Karpas-422 (cell line): ENCODE results near the gene CCL4L2. TPM values are rescaled to one million over a fixed set of nuclear protein-coding genes. Genes with fewer than 3 reads are reported as not detected.
"Not testable (repeated sequence)": the region's sequence is repeated elsewhere in the genome, so short reads cannot be mapped to it uniquely, and the experiment has no call there.

Experiments
- DNase-seq: peaks from one replicate; pipeline ENCODE4 v3.0.0-alpha.2; 2015
- H2AFZ ChIP-seq: fragments of 200-600 bp; sonication (generic); 2 replicates; pipeline ENCODE4 v1.6.1; 2014; ENCODE audit warnings: antibody characterized with exemption, low read length, mixed read lengths
- H3K27ac ChIP-seq: fragments of 200-600 bp; sonication (generic); 2 replicates; pipeline ENCODE4 v1.5.1; 2014; ENCODE audit warnings: mild to moderate bottlenecking, low read length, moderate library complexity
- H3K27me3 ChIP-seq: fragments of 200-600 bp; sonication (generic); 2 replicates; pipeline ENCODE4 v1.6.1; 2014; ENCODE audit warnings: low read length, mixed read lengths
- H3K36me3 ChIP-seq: fragments of 200-600 bp; sonication (generic); 2 replicates; pipeline ENCODE4 v1.6.1; 2014; ENCODE audit warnings: low read length, mixed read lengths; ENCODE audit not compliant: insufficient read depth
- H3K4me1 ChIP-seq: fragments of 200-600 bp; sonication (generic); 2 replicates; pipeline ENCODE4 v1.6.1; 2014; ENCODE audit warnings: mild to moderate bottlenecking, low read length, mixed read lengths
- H3K4me2 ChIP-seq: fragments of 200-600 bp; sonication (generic); 2 replicates; pipeline ENCODE4 v1.6.1; 2014; ENCODE audit warnings: low read length, low read depth, mild to moderate bottlenecking; ENCODE audit not compliant: poor library complexity, severe bottlenecking
- H3K4me3 ChIP-seq: fragments of 200-600 bp; sonication (generic); 2 replicates; pipeline ENCODE4 v1.5.1; 2014; ENCODE audit warnings: mild to moderate bottlenecking, antibody characterized with exemption, low read length, mixed read lengths
- H3K79me2 ChIP-seq: fragments of 200-600 bp; sonication (generic); 2 replicates; pipeline ENCODE4 v1.6.1; 2014; ENCODE audit warnings: mild to moderate bottlenecking, low read length, mixed read lengths
- H3K9ac ChIP-seq: fragments of 200-600 bp; sonication (generic); 2 replicates; pipeline ENCODE4 v1.6.0; 2014; ENCODE audit warnings: low read length
- H3K9me2 ChIP-seq: fragments of 200-600 bp; sonication (generic), shearing (Covaris generic); replicated peaks from 2 replicates; pipeline ENCODE4 v1.6.0; 2014; ENCODE audit warnings: mild to moderate bottlenecking, low read length, moderate library complexity; ENCODE audit not compliant: insufficient read depth
- H3K9me3 ChIP-seq: fragments of 300-700, 200-600 bp; sonication (generic); 2 replicates; pipeline ENCODE4 v1.6.1; 2014; ENCODE audit warnings: low read length, mixed read lengths
- H4K20me1 ChIP-seq: fragments of 200-600 bp; sonication (generic); 2 replicates; pipeline ENCODE4 v1.6.1; 2014; ENCODE audit warnings: mild to moderate bottlenecking, antibody characterized with exemption, low read length, low read depth; ENCODE audit not compliant: insufficient read depth
- total RNA-seq: library from RNA; depleted of rRNA; stranded (reverse); fragments of >200 nt; shearing (Covaris generic); gene quantifications from 2 replicates; pipeline ENCODE4 v1.2.3, GENCODE V29; 2014; ENCODE audit warnings: low replicate concordance

Gene CCL4L2
- total RNA-seq, 1 experiment from 2014 or later: 14.9 TPM

- H3K4me2 ChIP-seq: peak overlapping the region; percentile 34
- DNase-seq: peak; percentile 50
- no peaks in the 10 kb centered on the region for H3K27me3 ChIP-seq
- no peaks in the 10 kb centered on the region for H4K20me1 ChIP-seq
- H2AFZ ChIP-seq: no peak overlapping the region
- H3K36me3 ChIP-seq: no peaks in the 10 kb centered on the region
- H3K9ac ChIP-seq: peak overlapping the region; percentile 22; the same call in 1 of the 2 replicates
- peak overlapping the region; percentile 0; the same call in 1 of the 2 replicates for H3K4me3 ChIP-seq
- no peaks in the 10 kb centered on the region for H3K9me3 ChIP-seq
- peaks cover 64% of the 10 kb centered on the region for H3K4me1 ChIP-seq
- no peaks in the 10 kb centered on the region for H3K79me2 ChIP-seq
- peak overlapping the region; percentile 50 for H3K27ac ChIP-seq
- no peaks in the 10 kb centered on the region for H3K9me2 ChIP-seq
Measured at GRCh38 chr17:36203335-36203734, 7.5 kb upstream of the CCL4L2 start.

- no peaks in the 10 kb centered on the region for H3K27me3 ChIP-seq
- no peak overlapping the region for H2AFZ ChIP-seq
- H3K4me3 ChIP-seq: no peak overlapping the region
- no peak for DNase-seq
- H3K9me2 ChIP-seq: no peaks in the 10 kb centered on the region
- no peak overlapping the region for H3K9ac ChIP-seq
- H4K20me1 ChIP-seq: no peaks in the 10 kb centered on the region
- H3K9me3 ChIP-seq: no peaks in the 10 kb centered on the region
- H3K27ac ChIP-seq: peak overlapping the region; percentile 27; the same call in 1 of the 2 replicates
- peaks cover 60% of the 10 kb centered on the region for H3K4me1 ChIP-seq
- no peak overlapping the region for H3K4me2 ChIP-seq
- no peaks in the 10 kb centered on the region for H3K36me3 ChIP-seq
- no peaks in the 10 kb centered on the region for H3K79me2 ChIP-seq
Measured at GRCh38 chr17:36204724-36205500, 6.0 kb upstream of the CCL4L2 start.

- Histone ChIP-seq H3K4me1 (peaks cover 70% of the 10 kb centered on the region), H3K36me3 (no peaks in the 10 kb centered on the region), H3K79me2 (no peaks in the 10 kb centered on the region), H2AFZ (no peak overlapping the region), H3K9me2 (no peaks in the 10 kb centered on the region), H3K27ac (peak overlapping the region; percentile 10; the same call in 1 of the 2 replicates), H3K4me3 (no peak overlapping the region), H3K27me3 (no peaks in the 10 kb centered on the region), H3K4me2 (no peak overlapping the region), H4K20me1 (no peaks in the 10 kb centered on the region), H3K9me3 (no peaks in the 10 kb centered on the region), H3K9ac (no peak overlapping the region)
- DNase-seq: peak; percentile 33
Measured at GRCh38 chr17:36205637-36206485, 5.0 kb upstream of the CCL4L2 start.

- DNase-seq: peak; percentile 45
- H3K9ac ChIP-seq: not testable (repeated sequence)
Measured at GRCh38 chr17:36206486-36206821, 4.4 kb upstream of the CCL4L2 start.

GRCh38 chr17:36207383-36207782 lies 3.5 kb upstream of the CCL4L2 start:
- not testable (repeated sequence) for H3K9me2 ChIP-seq, H3K9me3 ChIP-seq, H2AFZ ChIP-seq, H3K27me3 ChIP-seq, H3K36me3 ChIP-seq, H4K20me1 ChIP-seq, H3K4me3 ChIP-seq, H3K9ac ChIP-seq, H3K79me2 ChIP-seq, H3K27ac ChIP-seq
- peak; percentile 41 for DNase-seq
- Histone ChIP-seq H3K4me1 (peaks cover 78% of the 10 kb centered on the region), H3K4me2 (peak overlapping the region; percentile 34)

More at GRCh38 chr17:36206486-36206821, 4.4 kb upstream of the CCL4L2 start:
- Histone ChIP-seq H3K4me1 (peaks cover 76% of the 10 kb centered on the region), H3K4me2 (peak overlapping the region; percentile 34)
- not testable (repeated sequence) for H4K20me1 ChIP-seq, H3K9me3 ChIP-seq, H3K79me2 ChIP-seq, H3K27me3 ChIP-seq, H3K4me3 ChIP-seq, H3K36me3 ChIP-seq, H3K27ac ChIP-seq, H3K9me2 ChIP-seq, H2AFZ ChIP-seq

- H3K9me2 ChIP-seq: no peaks in the 10 kb centered on the region
- no peaks in the 10 kb centered on the region for H3K36me3 ChIP-seq
- H3K9ac ChIP-seq: no peak overlapping the region
- DNase-seq: no peak
- H4K20me1 ChIP-seq: no peaks in the 10 kb centered on the region
- peak overlapping the region; percentile 61 for H3K4me2 ChIP-seq
- no peaks in the 10 kb centered on the region for H3K9me3 ChIP-seq
- no peak overlapping the region for H2AFZ ChIP-seq
- H3K4me3 ChIP-seq: no peak overlapping the region
- no peaks in the 10 kb centered on the region for H3K27me3 ChIP-seq
- peaks cover 68% of the 10 kb centered on the region for H3K4me1 ChIP-seq
- H3K79me2 ChIP-seq: no peaks in the 10 kb centered on the region
- H3K27ac ChIP-seq: peak overlapping the region; percentile 91
Measured at GRCh38 chr17:36209575-36209974, 1.3 kb upstream of the CCL4L2 start.

GRCh38 chr17:36211484-36212271 lies 815 bp downstream of the CCL4L2 start:
- Histone ChIP-seq H3K4me2 (peak overlapping the region; percentile 61), H3K9ac (peak overlapping the region; percentile 47), H3K4me1 (peaks cover 49% of the 10 kb centered on the region), H3K4me3 (peak overlapping the region; percentile 52; the same call in 1 of the 2 replicates), H3K27ac (peak overlapping the region; percentile 91)
- not testable (repeated sequence) for H3K79me2 ChIP-seq, H3K36me3 ChIP-seq, H3K9me3 ChIP-seq, H3K27me3 ChIP-seq, H2AFZ ChIP-seq, DNase-seq, H4K20me1 ChIP-seq, H3K9me2 ChIP-seq

- Histone ChIP-seq H3K27ac (peak overlapping the region; percentile 91), H3K27me3 (no peaks in the 10 kb centered on the region), H3K36me3 (no peaks in the 10 kb centered on the region), H3K4me2 (peak overlapping the region; percentile 61), H3K4me3 (peak overlapping the region; percentile 52; the same call in 1 of the 2 replicates), H3K79me2 (no peaks in the 10 kb centered on the region), H2AFZ (no peak overlapping the region), H4K20me1 (no peaks in the 10 kb centered on the region), H3K4me1 (peaks cover 43% of the 10 kb centered on the region), H3K9me3 (no peaks in the 10 kb centered on the region), H3K9me2 (no peaks in the 10 kb centered on the region), H3K9ac (peak overlapping the region; percentile 47)
- no peak for DNase-seq
Measured at GRCh38 chr17:36212272-36212605, 1.4 kb downstream of the CCL4L2 start.
